ENCODE measurements around the gene TSACC. TPM values are rescaled to one million over a fixed set of nuclear protein-coding genes. Genes with fewer than 3 reads are reported as not detected.

The TSACC gene
- total and polyA plus RNA-seq, 9 of the 15 experiments (the other 6 are each of a cell fraction or from before 2014, with no cell fraction given) = 0.45 to 7.4 (median 2.6) TPM

- TF ChIP-seq ESRRA (IDR thresholded peaks at IDR 0.05; ENCODE audit: borderline replicate concordance, low read depth) = 0 out of 2 replicates have a peak, but pooled peaks have one; percentile 33
- TF ChIP-seq SMARCE1 (IDR thresholded peaks at IDR 0.05) = peak; percentile 51; the same call in 1 of the 2 replicates
- peak; percentile 37 to 57; a peak in 3 of 4 replicates for TF ChIP-seq RAD21 (CRISPR knock-in tag; conservative IDR thresholded peaks at IDR 0.05 in 1 of 2, IDR thresholded peaks at IDR 0.05 in 1 of 2)
- TF ChIP-seq CTBP1 (IDR thresholded peaks at IDR 0.05; ENCODE audit: borderline replicate concordance) = peak; percentile 58; the same call in 1 of the 2 replicates
- peak; percentile 67; the same call in 1 of the 2 replicates for TF ChIP-seq ZBTB7A (IDR thresholded peaks at IDR 0.05; ENCODE audit: borderline replicate concordance, control insufficient read depth, low read depth, low read length)
- TF ChIP-seq CTCF (IDR thresholded peaks at IDR 0.05 in 2 of 3, conservative IDR thresholded peaks at IDR 0.05 in 1 of 3; ENCODE audit: insufficient read depth in 2 of 3, low read depth in 1 of 3, low read length in 3 of 3) = peak; percentile 75 to 90 (median 80)
- peak; percentile 63 for TF ChIP-seq ZBTB33 (CRISPR knock-in tag; IDR thresholded peaks at IDR 0.05)
- no peak for TF ChIP-seq GATAD2B (IDR thresholded peaks at IDR 0.05; ENCODE audit: borderline replicate concordance)
- TF ChIP-seq STAT6 (CRISPR knock-in tag; IDR thresholded peaks at IDR 0.05) = no peak
- TF ChIP-seq TFAP4 (CRISPR knock-in tag; IDR thresholded peaks at IDR 0.05; ENCODE audit: borderline replicate concordance) = peak; percentile 67; the same call in 1 of the 2 replicates
- peak; percentile 32 to 58; a peak in 1 of 4 replicates for TF ChIP-seq MAZ (CRISPR knock-in tag; conservative IDR thresholded peaks at IDR 0.05 in 1 of 2, IDR thresholded peaks at IDR 0.05 in 1 of 2)
- peak; percentile 38; the same call in 1 of the 2 replicates for TF ChIP-seq SMC3 (conservative IDR thresholded peaks at IDR 0.05; ENCODE audit: insufficient read depth, low read depth, low read length)
- 0 out of 4 replicates have a peak, but pooled peaks of 1 of the 2 experiments have one; percentile 24 for TF ChIP-seq RCOR1 (IDR thresholded peaks at IDR 0.05; ENCODE audit: borderline replicate concordance in 1 of 2, low read depth in 2 of 2, low read length in 2 of 2)
- TF ChIP-seq HIVEP1 (CRISPR knock-in tag; IDR thresholded peaks at IDR 0.05) = no peak
- peak; percentile 64 for TF ChIP-seq NFIC (IDR thresholded peaks at IDR 0.05)
- peak; percentile 72 for TF ChIP-seq SMARCA4 (IDR thresholded peaks at IDR 0.05)
- TF ChIP-seq SP1 (CRISPR knock-in tag; IDR thresholded peaks at IDR 0.05) = peak; percentile 34; the same call in 1 of the 2 replicates
- TF ChIP-seq ZNF316 (IDR thresholded peaks at IDR 0.05) = peak; percentile 46; the same call in 1 of the 2 replicates
- peak; percentile 53; the same call in 1 of the 2 replicates for TF ChIP-seq SMARCC2 (IDR thresholded peaks at IDR 0.05; ENCODE audit: low read depth)
- peak; percentile 50 for TF ChIP-seq CREM (IDR thresholded peaks at IDR 0.05; ENCODE audit: low read depth)
Measured at GRCh38 chr1:156356875-156357534, 18.7 kb downstream of the TSACC start (continued).

All from K562 (cell line).